ENCODE measurements around the gene SEMA6C. TPM values are rescaled to one million over a fixed set of nuclear protein-coding genes. Genes with fewer than 3 reads are reported as not detected.

Gene SEMA6C
- total RNA-seq, 1 experiment from 2014 or later, result 2.8 TPM

DNA sequence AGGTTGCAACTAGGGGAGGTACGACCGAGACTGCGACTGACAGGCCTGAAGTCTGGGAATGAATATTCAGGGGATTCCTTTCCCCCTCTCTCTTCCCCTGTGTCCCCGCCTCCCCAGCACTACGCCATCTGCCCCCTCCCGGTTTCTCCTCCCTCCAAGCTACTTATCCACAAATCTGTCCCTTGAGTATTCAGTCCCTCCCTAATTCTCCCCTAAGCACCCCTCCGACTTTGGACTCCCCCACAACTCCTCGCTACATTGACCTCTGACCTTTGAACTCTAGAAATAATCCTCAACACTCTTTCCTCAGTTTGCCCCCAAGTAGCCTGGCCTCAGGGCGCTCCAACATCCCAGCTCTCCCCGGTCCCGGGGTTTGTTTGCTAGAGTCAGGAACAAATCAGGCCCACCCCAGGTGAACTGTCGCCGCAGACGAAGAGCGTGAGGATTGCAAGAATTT is 18.9 kb upstream of the SEMA6C start:
- peaks cover 1% of the 10 kb centered on the region; the same call in 1 of the 2 replicates for H3K36me3 ChIP-seq (ENCODE audit: control insufficient read depth, insufficient read depth, low read length)
- Mint-ChIP-seq H3K36me3 (ENCODE audit: insufficient read depth, unreplicated experiment) (peaks cover 49% of the 10 kb centered on the region), H3K27me3 (ENCODE audit: insufficient read depth, unreplicated experiment) (no peaks in the 10 kb centered on the region), H3K4me3 (ENCODE audit: unreplicated experiment) (peak overlapping the region; percentile 96), H3K9me3 (ENCODE audit: unreplicated experiment) (no peaks in the 10 kb centered on the region), H3K27ac (ENCODE audit: unreplicated experiment) (peak overlapping the region; percentile 96), H3K4me1 (ENCODE audit: low read depth, unreplicated experiment) (peaks cover 9% of the 10 kb centered on the region)
- H3K4me3 ChIP-seq (ENCODE audit: low read depth, low read length), result peak overlapping the region; percentile 35
- TF ChIP-seq CTCF (IDR thresholded peaks at IDR 0.05; ENCODE audit: insufficient read depth in 1 of 2, low read depth in 1 of 2, low read length in 1 of 2, severe bottlenecking in 1 of 2, unreplicated experiment in 1 of 2), result no peak
- no peaks in the 10 kb centered on the region for H3K9me3 ChIP-seq
- no peak for DNase-seq
- CTCF ChIA-PET, result interaction anchor here (0.6 to 2.2 kb wide), 2 partner anchors 21 to 65 kb away, joined by 3 to 13 read pairs; no protein-coding TSS in a partner anchor
- no TSS peak for BruUV-seq (replicated peaks)
- no peaks in the 10 kb centered on the region for H3K4me1 ChIP-seq
- no peaks in the 10 kb centered on the region for H3K27me3 ChIP-seq (replicated peaks; ENCODE audit: control insufficient read depth, insufficient read depth, low read length)
- POLR2A ChIA-PET, result interaction anchor here (0.6 kb wide), 1 partner anchor 200 kb away, joined by 4 read pairs; no protein-coding TSS in a partner anchor
- intact Hi-C loops (cut with micrococcal nuclease; ENCODE audit: unreplicated experiment), result no loop called here

GRCh38 chr1:151164732-151165280 is 18.4 kb upstream of the SEMA6C start:
- no peak for TF ChIP-seq CTCF (IDR thresholded peaks at IDR 0.05; ENCODE audit: insufficient read depth in 1 of 2, low read depth in 1 of 2, low read length in 1 of 2, severe bottlenecking in 1 of 2, unreplicated experiment in 1 of 2)
- Mint-ChIP-seq H3K4me3 (ENCODE audit: unreplicated experiment) (peak overlapping the region; percentile 96), H3K27ac (ENCODE audit: unreplicated experiment) (peak overlapping the region; percentile 96), H3K9me3 (ENCODE audit: unreplicated experiment) (no peaks in the 10 kb centered on the region), H3K27me3 (ENCODE audit: insufficient read depth, unreplicated experiment) (no peaks in the 10 kb centered on the region), H3K4me1 (ENCODE audit: low read depth, unreplicated experiment) (peaks cover 9% of the 10 kb centered on the region), H3K36me3 (ENCODE audit: insufficient read depth, unreplicated experiment) (peaks cover 44% of the 10 kb centered on the region)
- H3K27me3 ChIP-seq (replicated peaks; ENCODE audit: control insufficient read depth, insufficient read depth, low read length), result no peaks in the 10 kb centered on the region
- ChIA-PET POLR2A (interaction anchor here (0.5 kb wide), 1 partner anchor 36 kb away, joined by 8 read pairs; no protein-coding TSS in a partner anchor), CTCF (interaction anchor here (0.6 to 2.2 kb wide), 2 partner anchors 20 to 65 kb away, joined by 3 to 13 read pairs; no protein-coding TSS in a partner anchor)
- H3K9me3 ChIP-seq, result no peaks in the 10 kb centered on the region
- intact Hi-C loops (cut with micrococcal nuclease; ENCODE audit: unreplicated experiment), result no loop called here
- no peak for DNase-seq
- BruUV-seq (replicated peaks), result no TSS peak
- H3K4me3 ChIP-seq (ENCODE audit: low read depth, low read length), result peak overlapping the region; percentile 35
- H3K36me3 ChIP-seq (ENCODE audit: control insufficient read depth, insufficient read depth, low read length), result peaks cover 1% of the 10 kb centered on the region; the same call in 1 of the 2 replicates
- H3K4me1 ChIP-seq, result no peaks in the 10 kb centered on the region

DNA sequence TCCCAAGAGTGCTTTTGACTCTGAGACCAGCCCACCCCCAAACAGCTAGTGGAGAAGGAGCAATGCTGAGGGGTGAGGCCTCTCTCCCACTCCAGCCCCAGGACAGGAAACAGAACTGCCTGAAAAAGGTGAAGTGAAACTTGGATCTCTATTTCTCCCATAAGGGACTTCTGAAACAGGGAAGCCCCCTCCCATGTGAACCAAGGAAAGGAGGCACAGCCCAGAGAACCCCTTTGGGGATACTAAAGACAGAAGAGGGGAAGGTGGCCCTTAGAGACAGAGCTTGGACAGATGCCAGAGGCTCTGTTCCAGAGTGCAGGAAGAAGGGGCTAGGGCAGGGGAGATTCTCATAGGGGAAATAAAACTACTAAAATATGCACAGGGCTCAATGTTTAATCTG is 12.9 kb upstream of the SEMA6C start:
- no peaks in the 10 kb centered on the region for H3K27me3 Mint-ChIP-seq (ENCODE audit: insufficient read depth, unreplicated experiment)
- H3K9me3 ChIP-seq, result no peaks in the 10 kb centered on the region
- no TSS peak for BruUV-seq (replicated peaks)

More for the DNA sequence above, 12.9 kb upstream of the SEMA6C start:
- Histone ChIP-seq H3K36me3 (ENCODE audit: control insufficient read depth, insufficient read depth, low read length) (no peaks in the 10 kb centered on the region), H3K4me3 (ENCODE audit: low read depth, low read length) (no peak overlapping the region), H3K4me1 (no peaks in the 10 kb centered on the region), H3K27me3 (replicated peaks; ENCODE audit: control insufficient read depth, insufficient read depth, low read length) (no peaks in the 10 kb centered on the region)
- no peaks in the 10 kb centered on the region for H3K36me3 Mint-ChIP-seq (ENCODE audit: insufficient read depth, unreplicated experiment)
- CTCF ChIA-PET, result interaction anchor here (0.6 to 6.9 kb wide), 2 partner anchors 60 to 185 kb away, joined by 4 to 69 read pairs; partner anchors contain the start of gene CERS2
- intact Hi-C loops (cut with micrococcal nuclease; ENCODE audit: unreplicated experiment), result loop anchor here (5.0 kb wide), 1 partner anchor 137 kb away; no protein-coding TSS in a partner anchor
- no peak for TF ChIP-seq CTCF (IDR thresholded peaks at IDR 0.05; ENCODE audit: insufficient read depth in 1 of 2, low read depth in 1 of 2, low read length in 1 of 2, severe bottlenecking in 1 of 2, unreplicated experiment in 1 of 2)
- no peak overlapping the region for H3K27ac Mint-ChIP-seq (ENCODE audit: unreplicated experiment)
- no peak for DNase-seq
- H3K9me3 Mint-ChIP-seq (ENCODE audit: unreplicated experiment), result no peaks in the 10 kb centered on the region
- H3K4me3 Mint-ChIP-seq (ENCODE audit: unreplicated experiment), result no peak overlapping the region
- POLR2A ChIA-PET, result no interaction called here
- H3K4me1 Mint-ChIP-seq (ENCODE audit: low read depth, unreplicated experiment), result no peaks in the 10 kb centered on the region
